HUES6 (cell line): ENCODE results near the gene SLC26A2.
"Not testable (repeated sequence)": the region's sequence is repeated elsewhere in the genome, so short reads cannot be mapped to it uniquely, and the experiment has no call there.

ENCODE experiments used
- H3K27ac ChIP-seq: 2 replicates; pipeline ENCODE4 v1.7.0; 2013; ENCODE audit warnings: low read depth, mild to moderate bottlenecking, low read length, inconsistent platforms
- H3K27me3 ChIP-seq: 2 replicates; pipeline ENCODE4 v1.6.1; 2013; ENCODE audit warnings: low read length; ENCODE audit not compliant: control insufficient read depth, insufficient read depth
- H3K36me3 ChIP-seq: 2 replicates; pipeline ENCODE4 v1.6.1; 2013; ENCODE audit warnings: low read length; ENCODE audit not compliant: control insufficient read depth, insufficient read depth
- H3K4me1 ChIP-seq: 2 replicates; pipeline ENCODE4 v1.6.1; 2013; ENCODE audit warnings: low read length; ENCODE audit not compliant: control insufficient read depth, insufficient read depth
- H3K4me3 ChIP-seq: 2 replicates; pipeline ENCODE4 v1.5.1; 2013; ENCODE audit warnings: low read depth, low read length
- H3K9ac ChIP-seq: one replicate; pipeline ENCODE4 v1.6.1; 2013; ENCODE audit warnings: mild to moderate bottlenecking, low read length
- H3K9me3 ChIP-seq: 2 replicates; pipeline ENCODE4 v1.6.1; 2013; ENCODE audit warnings: low read depth, low read length; ENCODE audit not compliant: control insufficient read depth, insufficient read depth

Gene SLC26A2

DNA sequence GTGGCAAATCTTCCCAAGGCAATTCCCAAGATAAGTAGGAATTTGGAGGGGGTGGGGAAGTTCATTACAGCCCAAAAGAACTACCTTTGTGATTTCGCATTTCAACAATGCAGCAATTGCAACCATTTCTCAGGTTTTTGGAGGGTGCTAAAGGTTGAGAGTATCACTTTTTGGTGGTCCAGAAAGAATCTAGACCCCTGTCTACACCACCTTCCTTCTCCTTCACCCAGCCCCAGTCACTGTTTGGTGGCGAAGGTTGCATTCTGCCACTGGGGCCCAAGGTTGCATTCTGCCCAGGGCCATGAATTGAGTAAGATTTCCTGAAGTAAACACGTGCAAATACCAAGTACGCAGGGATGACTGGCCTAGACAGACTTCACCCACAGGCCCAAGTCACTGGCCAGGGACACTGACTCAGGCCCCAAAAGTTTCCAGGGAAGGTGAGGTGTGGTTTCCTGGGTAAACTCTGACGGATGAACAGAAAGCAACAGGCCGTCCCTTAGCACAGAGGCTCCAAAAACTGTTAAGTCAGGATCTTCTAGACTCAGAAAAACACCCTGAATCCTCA is 21.7 kb upstream of the SLC26A2 start:
- Histone ChIP-seq H3K27me3 (no peaks in the 10 kb centered on the region), H3K4me3 (no peak overlapping the region), H3K9ac (no peak overlapping the region), H3K9me3 (no peaks in the 10 kb centered on the region), H3K36me3 (no peaks in the 10 kb centered on the region), H3K4me1 (peaks cover 12% of the 10 kb centered on the region; the same call in 1 of the 2 replicates), H3K27ac (no peak overlapping the region)

DNA sequence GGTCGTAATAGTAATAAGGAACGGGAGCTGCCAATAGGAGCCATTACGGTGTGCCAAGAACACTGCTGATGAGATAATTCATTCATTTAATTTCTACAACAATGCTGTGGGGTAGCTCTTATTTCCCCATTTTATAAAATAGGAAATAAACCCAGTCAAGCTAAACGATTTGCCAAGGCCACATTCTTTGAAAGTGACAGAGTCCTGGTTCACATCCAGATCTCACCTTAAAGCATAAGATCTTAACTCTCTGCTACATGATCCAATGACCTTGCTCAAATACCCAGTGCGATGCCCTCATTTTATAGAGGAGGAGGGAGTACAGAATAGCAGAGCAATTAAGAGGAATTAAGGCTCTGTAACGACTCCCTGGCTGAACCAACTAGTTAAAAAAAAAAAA is 21.0 kb upstream of the SLC26A2 start:
- Histone ChIP-seq H3K9me3 (no peaks in the 10 kb centered on the region), H3K27me3 (no peaks in the 10 kb centered on the region), H3K27ac (no peak overlapping the region), H3K4me1 (peaks cover 12% of the 10 kb centered on the region; the same call in 1 of the 2 replicates), H3K36me3 (no peaks in the 10 kb centered on the region), H3K9ac (no peak overlapping the region), H3K4me3 (no peak overlapping the region)

DNA sequence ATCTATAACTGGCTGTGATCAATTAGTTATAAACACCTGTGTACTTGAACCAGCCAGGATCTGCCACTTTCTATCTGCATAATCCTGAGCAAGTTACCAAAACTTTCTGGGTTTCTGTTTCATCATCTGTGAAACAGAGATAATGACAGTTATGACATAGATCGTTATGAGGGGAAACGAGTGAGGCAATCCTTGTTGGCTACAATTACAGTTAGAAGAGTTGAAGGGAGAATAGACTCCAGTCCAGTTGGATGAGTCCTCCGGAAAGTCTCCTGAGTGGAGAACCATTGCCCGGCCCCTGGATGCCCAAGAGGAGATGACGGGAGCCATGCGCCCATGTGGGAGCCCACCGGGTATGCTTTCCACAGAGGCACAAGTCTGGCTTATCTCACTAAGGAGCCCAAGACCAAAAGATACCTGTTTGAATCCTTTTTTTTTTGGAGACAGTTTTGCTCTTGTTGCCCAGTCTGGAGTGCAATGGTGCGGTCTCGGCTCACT is 20.4 kb upstream of the SLC26A2 start:
- H3K36me3 ChIP-seq: no peaks in the 10 kb centered on the region
- peaks cover 12% of the 10 kb centered on the region; the same call in 1 of the 2 replicates for H3K4me1 ChIP-seq
- no peaks in the 10 kb centered on the region for H3K9me3 ChIP-seq
- H3K27ac ChIP-seq: no peak overlapping the region
- H3K9ac ChIP-seq: no peak overlapping the region
- no peak overlapping the region for H3K4me3 ChIP-seq
- H3K27me3 ChIP-seq: no peaks in the 10 kb centered on the region

DNA sequence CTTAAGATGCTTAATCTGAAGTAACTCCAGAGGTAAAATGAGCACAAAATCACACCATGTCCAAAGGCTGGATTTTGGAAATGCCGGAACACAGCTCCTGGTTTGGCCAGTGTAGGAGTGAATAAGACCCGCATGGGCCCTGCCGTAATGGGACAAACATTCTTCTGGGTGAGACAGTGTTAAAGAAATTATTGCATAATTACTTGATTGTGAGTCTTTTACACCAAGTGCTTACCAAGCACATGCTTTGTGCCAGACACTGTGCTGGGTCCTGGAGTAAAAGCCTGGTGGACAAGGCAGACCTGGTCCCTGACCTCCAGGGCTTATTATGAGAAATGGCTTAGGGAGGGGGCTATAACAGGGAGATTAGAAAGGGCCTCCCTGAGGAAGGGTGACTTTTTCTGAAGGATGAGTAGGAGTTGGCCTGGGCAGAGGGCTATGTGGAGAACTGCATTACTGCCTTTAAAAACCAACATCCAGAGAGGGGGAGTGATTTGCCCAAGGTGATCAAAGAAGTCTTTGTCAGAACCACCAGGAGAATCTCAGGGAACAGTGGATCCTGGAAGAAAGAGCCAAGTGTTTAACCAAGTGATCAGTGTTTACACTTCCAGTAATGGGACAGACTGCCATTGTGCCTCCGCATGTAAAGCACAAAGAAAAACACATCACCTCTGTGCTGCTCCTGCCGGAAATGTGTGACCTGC is 19.5 kb upstream of the SLC26A2 start:
- Histone ChIP-seq H3K27ac (no peak overlapping the region), H3K27me3 (no peaks in the 10 kb centered on the region), H3K4me3 (no peak overlapping the region), H3K9me3 (no peaks in the 10 kb centered on the region), H3K4me1 (peaks cover 12% of the 10 kb centered on the region; the same call in 1 of the 2 replicates), H3K36me3 (no peaks in the 10 kb centered on the region), H3K9ac (no peak overlapping the region)

DNA sequence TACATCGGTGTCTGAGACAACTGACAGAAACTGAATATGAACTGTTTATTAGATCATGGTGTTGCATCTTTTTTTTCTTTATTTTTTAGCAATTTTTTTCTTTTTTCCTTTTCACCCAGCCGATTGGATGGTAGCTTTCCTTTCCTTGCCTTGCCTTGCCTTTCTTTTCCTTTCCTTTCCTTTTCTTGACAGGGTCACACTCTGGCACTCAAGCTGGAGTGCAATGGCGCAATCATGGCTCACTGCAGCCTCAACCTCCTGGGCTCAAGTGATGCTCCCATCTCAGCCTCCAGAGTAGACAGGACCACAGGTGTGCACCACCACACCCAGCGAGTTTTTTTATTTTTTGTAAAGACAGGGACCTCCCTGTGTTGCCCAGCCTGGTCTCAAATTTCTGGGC is 18.8 kb upstream of the SLC26A2 start:
- no peaks in the 10 kb centered on the region for H3K27me3 ChIP-seq
- H3K9me3 ChIP-seq: no peaks in the 10 kb centered on the region
- no peak overlapping the region for H3K9ac ChIP-seq
- H3K36me3 ChIP-seq: no peaks in the 10 kb centered on the region
- peaks cover 12% of the 10 kb centered on the region; the same call in 1 of the 2 replicates for H3K4me1 ChIP-seq
- no peak overlapping the region for H3K4me3 ChIP-seq
- no peak overlapping the region for H3K27ac ChIP-seq

DNA sequence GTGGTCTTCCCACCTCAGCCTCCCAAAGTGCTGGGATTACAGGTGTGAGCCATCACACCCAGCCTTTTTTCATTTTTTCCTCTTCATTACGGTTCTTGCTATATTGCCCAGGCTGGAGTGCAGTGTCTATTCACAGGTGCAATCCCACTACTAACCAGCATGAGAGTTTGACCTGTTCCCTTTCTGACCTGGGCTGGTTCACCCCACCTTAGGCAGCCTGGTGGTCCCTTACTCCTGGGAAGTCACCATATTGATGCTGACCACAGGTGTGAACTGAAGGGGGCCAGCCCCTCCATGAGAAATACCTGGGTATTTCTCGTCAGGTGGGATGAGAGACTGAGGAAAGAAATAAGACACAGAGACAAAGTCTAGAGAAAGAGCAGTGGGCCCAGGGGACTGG is 18.4 kb upstream of the SLC26A2 start:
- no peaks in the 10 kb centered on the region for H3K27me3 ChIP-seq
- H3K27ac ChIP-seq: no peak overlapping the region
- H3K9ac ChIP-seq: no peak overlapping the region
- no peak overlapping the region for H3K4me3 ChIP-seq
- no peaks in the 10 kb centered on the region for H3K9me3 ChIP-seq
- H3K4me1 ChIP-seq: peaks cover 12% of the 10 kb centered on the region; the same call in 1 of the 2 replicates
- no peaks in the 10 kb centered on the region for H3K36me3 ChIP-seq

DNA sequence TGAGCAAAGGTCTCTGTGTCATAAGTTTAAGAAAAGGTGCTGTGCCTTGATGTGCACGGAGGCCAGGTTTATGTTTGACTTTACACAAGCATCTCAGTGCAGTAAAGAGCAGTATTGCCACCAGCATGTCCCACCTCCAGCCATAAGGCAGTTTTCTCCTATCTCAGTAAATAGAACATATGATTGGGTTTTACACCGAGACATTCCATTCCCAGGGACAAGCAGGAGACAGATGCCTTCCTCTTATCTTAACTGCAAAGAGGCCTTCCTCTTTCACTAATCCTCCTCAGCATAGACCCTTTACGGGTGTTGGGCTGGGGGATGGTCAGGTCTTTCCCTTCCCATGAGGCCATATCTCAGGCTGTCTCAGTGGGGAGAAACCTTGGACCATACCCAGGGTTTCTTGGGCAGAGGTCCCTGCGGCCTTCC is 17.8 kb upstream of the SLC26A2 start:
- not testable (repeated sequence) for H3K36me3 ChIP-seq, H3K9ac ChIP-seq, H3K27me3 ChIP-seq, H3K27ac ChIP-seq, H3K4me3 ChIP-seq, H3K9me3 ChIP-seq
- H3K4me1 ChIP-seq: peaks cover 12% of the 10 kb centered on the region; the same call in 1 of the 2 replicates

DNA sequence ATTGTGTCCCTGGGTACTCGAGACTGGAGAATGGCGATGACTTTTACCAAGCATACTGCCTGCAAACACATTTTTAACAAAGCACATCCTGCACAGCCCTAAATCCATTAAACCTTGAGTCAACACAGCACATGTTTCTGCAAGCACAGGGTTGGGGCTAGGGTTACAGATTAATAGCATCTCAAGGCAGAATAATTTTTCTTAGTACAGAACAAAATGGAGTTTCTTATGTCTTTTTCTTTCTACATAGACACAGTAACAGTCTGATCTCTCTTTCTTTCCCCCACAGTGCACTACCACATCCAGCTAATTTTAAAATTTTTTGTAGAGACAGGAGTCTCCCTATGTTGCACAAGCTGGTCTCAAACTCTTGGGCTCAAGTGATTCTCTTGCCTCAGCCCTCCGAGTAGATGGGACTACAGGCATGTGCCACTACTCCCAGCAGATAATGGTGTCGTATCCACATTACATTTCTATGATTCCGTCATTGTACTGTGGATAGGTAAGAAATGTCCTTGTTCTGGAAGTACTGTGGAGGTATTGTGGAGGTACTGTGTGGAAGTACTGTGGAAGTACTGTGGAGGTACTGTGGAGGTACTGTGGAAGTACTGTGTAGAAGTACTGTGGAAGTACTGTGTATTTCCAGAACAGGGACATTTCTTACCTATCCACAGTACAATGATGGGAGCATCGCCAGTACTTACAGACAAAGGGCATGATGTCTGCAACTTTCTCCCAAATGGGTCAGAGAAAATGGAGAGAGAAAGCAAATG is 17.2 kb upstream of the SLC26A2 start:
- H3K4me3 ChIP-seq, H3K36me3 ChIP-seq, H3K4me1 ChIP-seq, H3K9me3 ChIP-seq, H3K27me3 ChIP-seq, H3K9ac ChIP-seq, H3K27ac ChIP-seq: not testable (repeated sequence)

DNA sequence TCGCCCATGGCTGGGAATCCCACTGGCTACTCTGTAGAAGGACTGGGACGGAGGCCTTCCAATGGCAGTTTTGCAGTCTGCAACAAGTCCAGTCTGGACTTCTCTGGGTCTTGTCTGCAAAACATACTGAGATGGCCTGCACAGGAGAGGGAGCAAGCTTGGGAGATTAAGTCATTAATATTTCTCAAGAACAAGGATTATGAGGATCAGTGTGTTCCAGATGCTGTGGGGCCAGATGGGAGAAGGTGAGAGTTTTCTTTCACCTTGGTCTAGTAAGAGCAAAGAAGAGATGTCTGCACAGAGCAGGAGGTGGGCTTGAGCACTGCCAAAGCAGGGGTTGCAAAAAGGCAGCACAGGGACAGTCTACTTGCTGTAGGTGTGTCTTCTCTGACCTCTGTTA is 15.9 kb upstream of the SLC26A2 start, which contains the start of gene PDE6A:
PDE6A (minus strand) TSS at position 128 of the 400 bp plus-strand sequence; CDS start at position 8, 120 bp downstream.
- no peak within 1 kb of the TSS for H3K27ac ChIP-seq
- no peaks in the 10 kb centered on the region for H3K36me3 ChIP-seq
- no peak within 1 kb of the TSS for H3K9ac ChIP-seq
- H3K27me3 ChIP-seq: no peaks in the 10 kb centered on the region; the same call in 1 of the 2 replicates
- H3K9me3 ChIP-seq: no peaks in the 10 kb centered on the region
- H3K4me1 ChIP-seq: no peaks in the 10 kb centered on the region; the same call in 1 of the 2 replicates
- no peak within 1 kb of the TSS for H3K4me3 ChIP-seq

DNA sequence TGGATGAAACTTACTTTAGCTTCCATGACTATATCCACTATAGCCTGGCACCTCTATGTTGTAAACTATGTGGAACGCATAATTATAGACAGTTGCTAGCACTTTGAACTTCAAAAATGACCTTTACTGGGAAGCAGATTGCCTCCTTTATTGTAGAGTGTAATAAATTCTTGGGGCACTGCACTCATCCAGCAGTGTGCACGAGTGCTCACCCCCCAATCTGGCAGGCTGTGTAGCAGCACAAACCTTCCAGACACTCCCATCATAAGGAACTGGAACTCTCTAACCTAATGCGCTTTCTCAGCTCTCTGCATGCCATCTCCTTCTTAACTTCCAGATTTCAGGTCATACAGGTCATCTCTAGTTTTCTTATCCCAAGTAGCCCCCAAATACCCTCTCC is 14.4 kb upstream of the SLC26A2 start:
- H3K9ac ChIP-seq: no peak overlapping the region
- H3K27ac ChIP-seq: no peak overlapping the region
- H3K4me3 ChIP-seq: no peak overlapping the region
- H3K9me3 ChIP-seq: no peaks in the 10 kb centered on the region
- H3K4me1 ChIP-seq: no peaks in the 10 kb centered on the region; the same call in 1 of the 2 replicates
- no peaks in the 10 kb centered on the region for H3K36me3 ChIP-seq
- H3K27me3 ChIP-seq: no peaks in the 10 kb centered on the region; the same call in 1 of the 2 replicates

DNA sequence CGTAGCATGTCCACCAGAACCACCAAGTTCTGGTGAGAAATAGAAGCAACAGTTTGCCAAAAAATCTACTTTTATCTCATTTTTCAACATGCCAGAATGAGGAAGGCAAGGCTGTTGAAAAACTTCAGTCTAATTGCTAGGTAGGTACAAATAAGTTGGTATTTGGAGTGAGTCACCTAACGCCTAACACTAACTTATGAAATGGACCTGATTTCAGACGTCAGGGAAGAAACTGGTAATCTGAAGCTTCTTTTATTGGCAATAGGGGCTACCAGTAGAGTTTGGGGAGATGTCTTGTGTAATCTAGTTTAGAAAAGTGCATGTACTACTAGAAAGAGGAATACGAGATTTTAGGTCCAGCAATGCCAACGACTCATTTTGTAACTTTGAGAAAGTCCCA is 11.6 kb upstream of the SLC26A2 start:
- no peaks in the 10 kb centered on the region; the same call in 1 of the 2 replicates for H3K27me3 ChIP-seq
- no peaks in the 10 kb centered on the region for H3K36me3 ChIP-seq
- H3K9ac ChIP-seq: no peak overlapping the region
- no peaks in the 10 kb centered on the region for H3K4me1 ChIP-seq
- H3K4me3 ChIP-seq: no peak overlapping the region
- H3K9me3 ChIP-seq: no peaks in the 10 kb centered on the region
- no peak overlapping the region for H3K27ac ChIP-seq
